Measurements from ENCODE around the gene CHCHD5. TPM values are rescaled to one million over a fixed set of nuclear protein-coding genes. Genes with fewer than 3 reads are reported as not detected.
A peak's percentile ranks its signal among the peaks of the same experiment; 100 is the strongest.

The CHCHD5 gene
- total and polyA plus RNA-seq, 2 experiments from 2014 or later, result 34.9 to 74.4 TPM

DNA sequence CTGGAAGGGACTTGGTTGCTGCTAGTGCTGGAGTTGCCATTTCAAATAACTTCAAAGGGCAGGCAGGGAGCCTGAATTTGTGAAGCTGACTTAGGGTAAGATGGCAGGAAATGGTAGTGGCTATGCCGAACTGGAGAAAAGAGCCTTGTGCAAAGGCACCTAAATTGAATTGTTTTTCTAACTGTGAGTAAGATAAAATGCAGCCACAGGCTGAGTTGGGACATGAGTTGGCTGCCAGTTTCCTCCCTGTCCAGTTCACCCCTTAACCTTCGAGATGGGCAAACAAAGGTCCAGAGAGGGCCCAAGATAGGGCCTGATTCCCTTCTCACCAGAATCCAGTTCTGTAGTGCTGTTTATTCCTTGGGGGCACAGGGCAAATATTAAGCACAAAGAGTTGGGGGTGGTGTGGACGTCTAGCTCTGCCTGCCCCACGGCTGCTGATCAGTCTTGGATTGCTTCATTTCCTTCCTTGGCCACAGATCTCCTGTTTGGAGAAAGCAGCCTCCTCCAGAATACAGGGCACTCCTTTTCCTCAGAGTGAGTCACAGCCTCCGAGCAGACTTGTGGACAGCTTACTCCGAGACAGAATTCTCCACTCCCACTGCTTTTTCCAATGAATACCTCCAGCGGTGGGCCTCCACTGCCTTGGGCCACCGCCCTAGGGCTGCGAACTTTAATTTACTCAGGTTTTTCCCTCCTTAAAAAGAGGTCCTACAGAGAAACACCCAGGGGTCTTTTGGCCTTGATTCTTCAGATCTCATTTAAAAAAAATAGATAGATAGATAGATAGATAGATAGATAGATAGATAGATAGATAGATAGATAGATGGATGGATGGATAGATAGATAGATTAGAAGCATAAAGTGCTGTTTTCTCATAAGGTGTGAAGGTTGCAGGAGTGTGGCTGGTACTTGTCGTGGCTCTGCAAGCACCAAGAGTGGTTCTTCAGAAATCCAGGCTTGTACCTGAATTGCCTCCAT, 42.9 kb downstream of the CHCHD5 start:
- TF ChIP-seq, protein P1, sequence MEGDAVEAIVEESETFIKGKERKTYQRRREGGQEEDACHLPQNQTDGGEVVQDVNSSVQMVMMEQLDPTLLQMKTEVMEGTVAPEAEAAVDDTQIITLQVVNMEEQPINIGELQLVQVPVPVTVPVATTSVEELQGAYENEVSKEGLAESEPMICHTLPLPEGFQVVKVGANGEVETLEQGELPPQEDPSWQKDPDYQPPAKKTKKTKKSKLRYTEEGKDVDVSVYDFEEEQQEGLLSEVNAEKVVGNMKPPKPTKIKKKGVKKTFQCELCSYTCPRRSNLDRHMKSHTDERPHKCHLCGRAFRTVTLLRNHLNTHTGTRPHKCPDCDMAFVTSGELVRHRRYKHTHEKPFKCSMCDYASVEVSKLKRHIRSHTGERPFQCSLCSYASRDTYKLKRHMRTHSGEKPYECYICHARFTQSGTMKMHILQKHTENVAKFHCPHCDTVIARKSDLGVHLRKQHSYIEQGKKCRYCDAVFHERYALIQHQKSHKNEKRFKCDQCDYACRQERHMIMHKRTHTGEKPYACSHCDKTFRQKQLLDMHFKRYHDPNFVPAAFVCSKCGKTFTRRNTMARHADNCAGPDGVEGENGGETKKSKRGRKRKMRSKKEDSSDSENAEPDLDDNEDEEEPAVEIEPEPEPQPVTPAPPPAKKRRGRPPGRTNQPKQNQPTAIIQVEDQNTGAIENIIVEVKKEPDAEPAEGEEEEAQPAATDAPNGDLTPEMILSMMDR (IDR thresholded peaks at IDR 0.05; ENCODE audit: low read depth, low read length), result no peak
- Histone ChIP-seq H3K9me3 (ENCODE audit: low read depth) (no peaks in the 10 kb centered on the region), H3K36me3 (no peaks in the 10 kb centered on the region), H3K27ac (no peak overlapping the region), H3K4me3 (no peak overlapping the region), H3K4me1 (ENCODE audit: low read depth) (peaks cover 9% of the 10 kb centered on the region), H3K27me3 (no peaks in the 10 kb centered on the region)
- peak in 1 of 2 donors; percentile 98 for DNase-seq (ENCODE audit: low read depth in 1 of 2, low spot score in 1 of 2)

DNA sequence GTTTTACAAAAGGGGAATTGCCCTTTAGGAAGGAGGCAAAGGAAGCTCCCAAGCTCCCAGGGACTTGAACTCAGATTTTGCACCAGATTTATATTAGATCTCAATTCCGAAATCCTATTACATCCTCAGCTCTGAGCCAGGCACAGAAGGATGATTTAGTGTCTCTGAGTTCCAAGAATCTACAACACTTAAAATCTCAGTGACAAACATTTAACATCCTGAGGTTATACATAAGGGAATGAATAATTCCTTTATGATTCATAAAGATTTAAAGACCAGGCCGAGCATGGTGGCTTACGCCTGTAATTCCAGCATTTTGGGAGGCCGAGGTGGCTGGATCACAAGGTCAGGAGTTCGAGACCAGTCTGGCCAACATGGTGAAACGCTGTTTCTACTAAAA, 44.8 kb downstream of the CHCHD5 start:
- H3K27ac ChIP-seq, result no peak overlapping the region
- H3K4me1 ChIP-seq (ENCODE audit: low read depth), result peaks cover 9% of the 10 kb centered on the region
- no peaks in the 10 kb centered on the region for H3K9me3 ChIP-seq (ENCODE audit: low read depth)
- H3K36me3 ChIP-seq, result no peaks in the 10 kb centered on the region
- TF ChIP-seq, protein P1 (IDR thresholded peaks at IDR 0.05; ENCODE audit: low read depth, low read length), result no peak
- DNase-seq (ENCODE audit: low read depth in 1 of 2, low spot score in 1 of 2), result no peak
- no peaks in the 10 kb centered on the region for H3K27me3 ChIP-seq
- H3K4me3 ChIP-seq, result no peak overlapping the region

DNA sequence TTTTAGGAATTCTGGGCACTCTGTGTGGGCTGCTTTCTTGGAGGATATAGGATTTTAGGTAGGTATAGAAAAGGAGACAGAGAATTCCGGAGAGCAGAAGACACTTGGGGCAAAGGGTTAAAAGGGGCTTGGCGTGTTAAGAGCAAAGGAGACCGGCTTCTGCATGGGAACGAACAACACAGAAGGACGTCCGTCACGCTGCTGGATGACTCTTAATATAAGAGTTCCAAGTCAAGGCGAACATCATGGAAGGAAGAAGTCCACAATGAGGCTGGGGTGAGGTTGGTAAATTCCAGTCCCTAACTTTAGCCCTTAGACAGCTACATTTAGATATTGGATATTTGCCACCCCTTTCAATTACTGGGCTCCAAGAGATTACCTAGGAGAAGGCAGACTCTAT, 45.4 kb downstream of the CHCHD5 start:
- no peak for DNase-seq (ENCODE audit: low read depth in 1 of 2, low spot score in 1 of 2)
- H3K27me3 ChIP-seq, result no peaks in the 10 kb centered on the region
- no peak overlapping the region for H3K27ac ChIP-seq
- H3K4me3 ChIP-seq, result no peak overlapping the region
- no peaks in the 10 kb centered on the region for H3K36me3 ChIP-seq
- H3K9me3 ChIP-seq (ENCODE audit: low read depth), result no peaks in the 10 kb centered on the region
- peaks cover 9% of the 10 kb centered on the region for H3K4me1 ChIP-seq (ENCODE audit: low read depth)
- TF ChIP-seq, protein P1 (IDR thresholded peaks at IDR 0.05; ENCODE audit: low read depth, low read length), result no peak

DNA sequence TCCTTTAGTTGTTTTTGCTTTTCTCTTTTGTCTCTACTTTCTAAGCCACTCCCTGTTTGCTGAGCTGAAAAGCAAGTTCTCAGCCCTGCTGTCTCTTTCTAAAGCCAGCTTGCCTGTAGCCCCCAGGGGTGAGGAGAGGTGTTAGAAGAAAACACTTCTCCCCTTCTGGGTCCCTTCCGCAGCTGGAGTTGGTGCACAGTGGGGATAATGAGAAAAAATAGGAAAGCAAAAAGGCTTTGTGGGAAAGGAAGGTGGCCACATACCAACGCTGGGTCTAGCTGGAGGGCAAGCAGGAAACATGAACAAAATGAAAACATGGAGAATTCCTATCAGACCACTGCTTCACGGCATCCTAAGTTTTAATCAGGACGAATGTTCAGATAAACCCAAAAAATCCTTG, 45.9 kb downstream of the CHCHD5 start:
- TF ChIP-seq, protein P1 (IDR thresholded peaks at IDR 0.05; ENCODE audit: low read depth, low read length), result no peak
- no peaks in the 10 kb centered on the region for H3K36me3 ChIP-seq
- H3K4me3 ChIP-seq, result no peak overlapping the region
- no peak overlapping the region for H3K27ac ChIP-seq
- H3K9me3 ChIP-seq (ENCODE audit: low read depth), result no peaks in the 10 kb centered on the region
- no peak for DNase-seq (ENCODE audit: low read depth in 1 of 2, low spot score in 1 of 2)
- H3K27me3 ChIP-seq, result no peaks in the 10 kb centered on the region
- peaks cover 9% of the 10 kb centered on the region for H3K4me1 ChIP-seq (ENCODE audit: low read depth)

DNA sequence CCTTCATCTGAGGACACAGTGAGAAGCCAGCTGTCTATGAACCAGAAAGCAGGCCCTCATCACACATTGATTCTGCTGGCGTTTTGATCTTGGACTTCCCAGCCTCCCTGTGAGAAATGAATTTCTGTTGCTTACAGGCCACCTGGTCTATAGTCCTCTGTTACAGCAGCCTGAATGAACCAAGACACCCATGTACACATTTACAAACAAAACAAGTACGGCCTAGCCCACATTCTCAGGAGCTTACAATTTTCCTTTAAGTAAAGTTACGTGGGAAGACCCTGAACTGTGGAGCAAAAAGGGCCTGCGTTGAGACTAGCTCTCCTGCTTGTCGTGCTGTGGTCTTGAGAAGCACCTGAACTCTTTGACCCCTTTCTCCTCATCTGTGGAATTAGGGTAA, 49.3 kb downstream of the CHCHD5 start:
- Histone ChIP-seq H3K4me1 (ENCODE audit: low read depth) (peaks cover 9% of the 10 kb centered on the region), H3K9me3 (ENCODE audit: low read depth) (no peaks in the 10 kb centered on the region), H3K27me3 (no peaks in the 10 kb centered on the region), H3K27ac (peak overlapping the region; percentile 34), H3K4me3 (no peak overlapping the region), H3K36me3 (no peaks in the 10 kb centered on the region)
- no peak for DNase-seq (ENCODE audit: low read depth in 1 of 2, low spot score in 1 of 2)
- TF ChIP-seq, protein P1 (IDR thresholded peaks at IDR 0.05; ENCODE audit: low read depth, low read length), result no peak
